ENCODE data around the gene FARS2. TPM values are rescaled to one million over a fixed set of nuclear protein-coding genes. Genes with fewer than 3 reads are reported as not detected.

Gene FARS2
- polyA plus RNA-seq, 1 of the 3 experiments (the other 2 are of a cell fraction), result 12.5 TPM

- CTCF ChIA-PET, result no interaction called here
- POLR2A ChIA-PET, result no interaction called here
- no peaks in the 10 kb centered on the region for H3K36me3 ChIP-seq (replicated peaks in 1 of 2; ENCODE audit: control insufficient read depth in 1 of 2, insufficient read depth in 2 of 2, low read length in 1 of 2)
Observed at GRCh38 chr6:5680095-5680494, 418.8 kb downstream of the FARS2 start.

GRCh38 chr6:5681480-5681879, 420.2 kb downstream of the FARS2 start:
- 72% methylated on average over 4 of the region's 4 CpGs for WGBS (ENCODE audit: low lambda C conversion rate)
- Histone ChIP-seq H2AFZ (ENCODE audit: low read depth) (no peak overlapping the region), H4K20me1 (ENCODE audit: insufficient read depth) (no peaks in the 10 kb centered on the region), H3K27ac (ENCODE audit: low read depth in 2 of 2, low read length in 1 of 2) (no peak overlapping the region), H3K4me3 (ENCODE audit: low read depth in 2 of 2, low read length in 1 of 2) (no peak overlapping the region), H3F3A (replicated peaks; ENCODE audit: insufficient read depth) (no peaks in the 10 kb centered on the region), H3K4me1 (ENCODE audit: control insufficient read depth in 1 of 2, insufficient read depth in 2 of 2, low read depth in 1 of 2, low read length in 1 of 2) (peaks cover 0 to 9% of the 10 kb centered on the region in 2 experiments; a peak in 2 of 4 replicates), H3K36me3 (replicated peaks in 1 of 2; ENCODE audit: control insufficient read depth in 1 of 2, insufficient read depth in 2 of 2, low read length in 1 of 2) (no peaks in the 10 kb centered on the region), H3K27me3 (ENCODE audit: insufficient read depth) (no peaks in the 10 kb centered on the region), H3K9me2 (no peaks in the 10 kb centered on the region), H3K9me3 (no peaks in the 10 kb centered on the region), H3K9ac (no peak overlapping the region), H3K79me2 (ENCODE audit: insufficient read depth) (no peaks in the 10 kb centered on the region), H3K4me2 (no peak overlapping the region)
- CTCF ChIA-PET, result no interaction called here
- TF ChIP-seq FOSL2 (IDR thresholded peaks at IDR 0.05; ENCODE audit: borderline replicate concordance, low read depth), result no peak
- TF ChIP-seq SMC3 (IDR thresholded peaks at IDR 0.05; ENCODE audit: low read depth, low read length), result no peak
- no peak for TF ChIP-seq CTCF (IDR thresholded peaks at IDR 0.05)
- no peak for TF ChIP-seq SIN3A (IDR thresholded peaks at IDR 0.05; ENCODE audit: borderline replicate concordance, low read depth, low read length)
- TF ChIP-seq TAF1 (IDR thresholded peaks at IDR 0.05; ENCODE audit: borderline replicate concordance, low read depth, low read length), result no peak
- no peak for TF ChIP-seq USF2 (IDR thresholded peaks at IDR 0.05; ENCODE audit: borderline replicate concordance, low read depth, low read length)
- TF ChIP-seq YY1 (IDR thresholded peaks at IDR 0.05; ENCODE audit: low read depth), result no peak
- TF ChIP-seq TEAD4 (IDR thresholded peaks at IDR 0.05; ENCODE audit: borderline replicate concordance, insufficient read depth), result no peak
- TF ChIP-seq RCOR1 (IDR thresholded peaks at IDR 0.05; ENCODE audit: low read length), result no peak
- TF ChIP-seq RFX5 (IDR thresholded peaks at IDR 0.05; ENCODE audit: low read length), result no peak
- no peak for DNase-seq
- POLR2A ChIA-PET, result no interaction called here

More at GRCh38 chr6:5680095-5680494, 418.8 kb downstream of the FARS2 start:
- H3K9me3 ChIP-seq, result no peaks in the 10 kb centered on the region
- H3K9ac ChIP-seq, result no peak overlapping the region
- no peaks in the 10 kb centered on the region for H3K9me2 ChIP-seq
- no peaks in the 10 kb centered on the region for H4K20me1 ChIP-seq (ENCODE audit: insufficient read depth)
- H3K4me2 ChIP-seq, result no peak overlapping the region
- no peaks in the 10 kb centered on the region for H3K27me3 ChIP-seq (ENCODE audit: insufficient read depth)
- peaks cover 0 to 13% of the 10 kb centered on the region in 2 experiments; a peak in 2 of 4 replicates for H3K4me1 ChIP-seq (ENCODE audit: control insufficient read depth in 1 of 2, insufficient read depth in 2 of 2, low read depth in 1 of 2, low read length in 1 of 2)
- no peak overlapping the region for H2AFZ ChIP-seq (ENCODE audit: low read depth)
- 96% methylated on average over 5 of the region's 5 CpGs for WGBS (ENCODE audit: low lambda C conversion rate)
- H3K4me3 ChIP-seq (ENCODE audit: low read depth in 2 of 2, low read length in 1 of 2), result no peak overlapping the region
- H3K27ac ChIP-seq (ENCODE audit: low read depth in 2 of 2, low read length in 1 of 2), result no peak overlapping the region
- no peak for DNase-seq
- no peaks in the 10 kb centered on the region for H3K79me2 ChIP-seq (ENCODE audit: insufficient read depth)
- H3F3A ChIP-seq (replicated peaks; ENCODE audit: insufficient read depth), result no peaks in the 10 kb centered on the region
- TF ChIP-seq NFIC (IDR thresholded peaks at IDR 0.05; ENCODE audit: borderline replicate concordance) (no peak), GABPA (IDR thresholded peaks at IDR 0.05; ENCODE audit: low read depth) (no peak), EZH2phosphoT487 (IDR thresholded peaks at IDR 0.05; ENCODE audit: borderline replicate concordance, low read depth) (no peak), PBX3 (IDR thresholded peaks at IDR 0.05) (no peak), FOXM1 (IDR thresholded peaks at IDR 0.05; ENCODE audit: low read depth) (no peak), TAF1 (IDR thresholded peaks at IDR 0.05; ENCODE audit: borderline replicate concordance, low read depth, low read length) (no peak), MXI1 (IDR thresholded peaks at IDR 0.05; ENCODE audit: low read depth, low read length) (no peak), SIN3A (IDR thresholded peaks at IDR 0.05; ENCODE audit: borderline replicate concordance, low read depth, low read length) (no peak), JUND (IDR thresholded peaks at IDR 0.05) (no peak), IRF3 (IDR thresholded peaks at IDR 0.05; ENCODE audit: low read depth, low read length) (no peak), RAD21 (IDR thresholded peaks at IDR 0.05; ENCODE audit: low read length) (no peak), TEAD4 (IDR thresholded peaks at IDR 0.05; ENCODE audit: borderline replicate concordance, insufficient read depth) (no peak), RCOR1 (IDR thresholded peaks at IDR 0.05; ENCODE audit: low read length) (no peak), SMC3 (IDR thresholded peaks at IDR 0.05; ENCODE audit: low read depth, low read length) (no peak)
